Activated CD8-positive, alpha-beta memory T cell treated with anti-CD3 and anti-CD28 coated beads, Interleukin-2, amount 50 U/mL, for 4 hours (primary cell): ENCODE measurements around the gene ATP12A.

Source experiments
- DNase-seq: peaks from one replicate; pipeline ENCODE4 v3.0.0-alpha.2; 2020

Gene ATP12A

DNA sequence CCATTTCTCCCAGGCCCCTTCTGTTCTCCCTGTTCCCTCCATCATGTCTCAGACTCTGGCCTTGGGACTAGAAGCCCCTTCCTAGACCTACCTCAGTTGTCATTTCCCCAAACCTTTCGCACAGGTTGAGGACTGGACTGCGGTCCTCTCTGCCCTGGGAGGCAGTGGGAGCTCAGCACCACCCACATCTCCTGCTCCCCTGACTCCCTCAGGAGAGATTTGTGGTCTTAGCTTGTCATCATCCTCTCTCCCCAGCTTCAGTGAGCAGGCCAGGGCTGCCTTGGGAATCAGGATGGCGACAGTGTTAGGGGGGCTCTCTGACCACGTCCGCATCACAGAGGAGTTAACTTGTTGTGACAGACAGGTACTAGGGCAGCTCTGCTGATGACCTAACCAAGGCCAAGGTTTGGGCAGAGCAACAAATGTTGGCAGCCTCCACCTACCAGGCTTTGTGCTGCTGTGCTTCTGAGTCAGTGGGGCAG is 58.2 kb downstream of the ATP12A start:
- no peak for DNase-seq

DNA sequence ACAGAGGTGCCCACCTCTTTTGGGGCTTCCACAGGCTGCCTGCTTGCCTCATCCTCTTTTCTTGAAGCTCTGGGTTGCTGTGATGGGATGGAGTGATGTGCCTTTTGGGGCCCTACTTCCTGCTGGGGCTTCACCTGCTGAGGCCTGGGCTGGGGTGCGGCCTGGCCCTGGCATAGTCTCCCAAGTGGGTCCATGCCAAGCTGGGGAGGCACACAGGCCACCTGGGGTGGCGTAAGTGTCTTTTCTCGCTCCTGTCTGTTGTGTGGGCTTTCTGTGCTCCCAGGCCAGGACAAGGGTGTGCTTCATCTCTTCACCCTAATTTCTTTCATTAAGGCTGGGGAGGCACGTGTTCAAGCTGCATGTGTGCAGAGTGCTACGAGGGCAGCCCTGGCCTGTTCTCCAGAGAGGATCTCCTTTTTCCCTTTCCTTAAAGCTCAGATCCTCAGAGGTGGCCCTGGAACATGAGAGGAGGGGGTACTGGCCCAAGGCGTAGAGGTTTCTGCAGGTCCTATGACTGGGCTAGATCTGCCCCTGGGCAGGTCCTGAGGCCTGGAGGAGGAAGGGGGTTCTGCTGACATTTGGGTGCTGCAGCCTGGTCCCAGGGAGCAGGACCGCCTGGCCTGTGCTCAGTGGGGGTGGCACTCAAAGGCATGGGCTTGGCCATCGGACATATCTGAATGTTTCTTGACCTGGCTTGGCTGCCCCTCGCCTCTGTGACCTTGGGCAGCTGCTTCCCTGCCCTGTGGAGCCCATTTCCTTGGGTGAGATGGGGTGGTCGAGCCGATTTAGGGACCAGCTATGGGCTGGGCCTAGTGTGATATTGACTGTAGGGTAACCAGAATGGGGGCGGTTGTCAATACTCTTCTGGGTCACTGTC is 60.0 kb downstream of the ATP12A start:
- DNase-seq, result no peak

DNA sequence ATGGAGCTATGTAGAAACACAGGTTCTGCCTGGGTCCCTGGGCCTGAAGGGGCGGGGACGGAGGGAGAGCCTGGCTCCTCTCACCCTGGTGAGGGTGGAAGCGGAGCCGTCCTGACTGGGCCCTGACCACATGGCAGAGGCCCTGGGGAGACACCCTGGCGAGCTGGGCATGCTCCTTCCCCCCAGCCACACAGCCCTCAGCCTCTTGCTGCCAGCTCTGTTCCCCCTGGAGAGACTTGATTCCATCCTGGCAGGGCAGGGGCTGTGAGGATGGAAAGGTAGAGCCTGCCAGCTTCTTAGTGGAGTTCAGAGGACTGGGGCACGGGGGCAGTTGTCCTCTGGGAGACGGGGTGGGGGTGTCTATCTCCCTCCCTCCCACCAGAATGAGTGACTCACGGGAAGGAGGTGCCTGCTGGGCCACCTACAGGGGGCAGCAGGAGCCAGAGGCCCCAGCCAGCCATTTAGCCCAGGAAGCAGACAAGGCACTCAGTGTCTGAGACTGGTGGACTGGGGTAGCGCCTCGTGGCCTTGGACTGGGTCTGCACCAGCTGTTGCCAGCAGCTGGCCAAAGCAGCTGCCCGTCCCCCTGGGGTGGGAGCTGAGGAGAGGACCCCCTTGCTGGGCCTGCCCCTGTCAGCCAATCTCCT is 60.9 kb downstream of the ATP12A start:
- DNase-seq, result no peak

DNA sequence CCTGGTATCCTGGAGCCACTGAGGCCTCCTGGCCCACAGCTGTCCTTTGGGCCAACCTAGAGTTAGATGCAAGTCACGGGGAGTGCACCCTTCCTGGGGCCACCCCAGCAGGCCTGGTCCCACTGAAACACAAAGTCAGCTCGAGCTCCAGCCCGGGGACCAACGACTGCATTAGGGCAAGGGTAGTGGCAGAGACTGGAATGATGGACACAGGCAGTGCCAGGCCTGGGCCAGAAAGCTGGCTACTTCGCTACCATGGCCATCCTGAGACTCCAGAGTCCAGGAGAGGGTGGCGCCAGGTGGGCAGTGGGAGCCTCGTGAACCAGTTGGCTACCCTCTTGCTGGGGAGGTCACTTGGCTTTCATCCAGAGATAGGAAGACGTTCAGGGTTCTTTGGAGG is 61.6 kb downstream of the ATP12A start:
- no peak for DNase-seq

DNA sequence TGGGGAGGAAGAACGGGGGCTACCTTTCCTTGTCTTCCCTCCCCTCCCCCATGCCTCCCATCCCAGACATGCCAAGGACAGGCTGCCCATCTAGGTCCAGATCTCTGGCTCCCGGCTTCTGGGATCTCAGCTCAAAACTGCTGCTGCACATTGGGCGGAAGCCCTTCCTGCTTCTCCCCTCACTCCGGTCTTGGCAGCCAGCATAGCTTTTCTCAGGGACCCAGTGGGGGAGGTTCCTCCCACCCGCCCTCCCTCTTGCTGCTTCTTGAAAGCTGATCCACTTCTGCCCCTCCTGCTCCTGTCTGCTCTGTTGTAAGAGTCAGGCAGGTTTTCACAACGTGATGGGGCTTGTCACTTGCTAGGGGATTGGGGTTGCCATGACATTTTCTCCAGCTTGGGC is 62.1 kb downstream of the ATP12A start:
- no peak for DNase-seq

DNA sequence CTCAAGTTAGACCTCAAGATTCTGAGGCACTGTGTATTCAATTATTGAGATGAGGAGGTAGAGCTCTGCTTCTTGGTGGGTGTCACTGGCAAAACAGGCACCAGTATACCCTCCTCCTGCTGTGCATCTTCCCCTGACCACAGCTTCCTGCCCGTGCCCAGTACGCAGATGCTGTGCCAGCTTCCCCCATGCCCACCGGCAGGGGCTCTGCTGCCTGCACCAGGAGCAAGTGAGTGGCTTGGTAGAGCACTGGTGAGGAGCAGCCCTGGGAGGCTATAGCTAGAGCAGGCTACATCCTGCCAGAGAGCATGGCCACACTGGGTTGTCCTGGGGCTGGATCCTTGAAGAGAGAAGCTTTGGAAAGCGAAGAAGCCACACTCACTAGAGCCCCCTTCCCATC is 62.8 kb downstream of the ATP12A start:
- DNase-seq, result no peak

DNA sequence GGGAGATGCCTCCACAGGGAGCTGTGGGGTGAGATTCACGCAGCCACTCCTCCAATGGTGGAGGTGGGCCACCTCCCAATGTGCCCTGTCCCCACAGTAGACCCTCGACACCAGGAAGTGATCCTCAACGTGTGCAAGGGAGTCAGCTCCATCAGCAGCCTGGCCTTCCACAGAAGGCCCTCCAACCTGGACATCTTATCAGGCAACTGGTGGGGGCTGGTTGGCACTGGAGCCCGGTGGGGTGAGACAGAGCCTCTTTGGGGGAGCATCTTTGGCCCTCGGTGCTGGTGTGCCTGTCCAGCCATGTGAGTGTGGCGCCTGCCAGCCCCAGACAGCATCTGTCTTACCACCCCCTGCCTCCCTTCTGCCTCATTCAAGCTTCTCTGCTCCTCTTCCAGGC is 64.0 kb downstream of the ATP12A start:
- DNase-seq, result no peak

DNA sequence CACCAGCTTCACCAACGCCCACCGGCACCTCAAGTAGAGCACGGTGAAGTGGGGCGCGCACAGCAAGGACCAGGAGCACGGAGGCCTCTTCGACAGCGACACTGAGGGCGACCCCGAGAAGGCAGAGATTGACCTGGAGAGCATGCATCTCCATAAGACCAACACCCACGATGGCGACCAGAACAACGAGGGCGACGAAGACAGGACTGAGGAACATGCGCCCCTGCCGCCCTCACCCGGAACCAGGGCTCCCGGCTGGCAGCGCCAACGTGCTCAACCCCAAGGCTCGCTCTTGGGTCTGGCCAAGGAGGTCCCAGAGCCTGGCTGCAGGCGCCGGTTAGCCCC is 65.3 kb downstream of the ATP12A start:
- no peak for DNase-seq

DNA sequence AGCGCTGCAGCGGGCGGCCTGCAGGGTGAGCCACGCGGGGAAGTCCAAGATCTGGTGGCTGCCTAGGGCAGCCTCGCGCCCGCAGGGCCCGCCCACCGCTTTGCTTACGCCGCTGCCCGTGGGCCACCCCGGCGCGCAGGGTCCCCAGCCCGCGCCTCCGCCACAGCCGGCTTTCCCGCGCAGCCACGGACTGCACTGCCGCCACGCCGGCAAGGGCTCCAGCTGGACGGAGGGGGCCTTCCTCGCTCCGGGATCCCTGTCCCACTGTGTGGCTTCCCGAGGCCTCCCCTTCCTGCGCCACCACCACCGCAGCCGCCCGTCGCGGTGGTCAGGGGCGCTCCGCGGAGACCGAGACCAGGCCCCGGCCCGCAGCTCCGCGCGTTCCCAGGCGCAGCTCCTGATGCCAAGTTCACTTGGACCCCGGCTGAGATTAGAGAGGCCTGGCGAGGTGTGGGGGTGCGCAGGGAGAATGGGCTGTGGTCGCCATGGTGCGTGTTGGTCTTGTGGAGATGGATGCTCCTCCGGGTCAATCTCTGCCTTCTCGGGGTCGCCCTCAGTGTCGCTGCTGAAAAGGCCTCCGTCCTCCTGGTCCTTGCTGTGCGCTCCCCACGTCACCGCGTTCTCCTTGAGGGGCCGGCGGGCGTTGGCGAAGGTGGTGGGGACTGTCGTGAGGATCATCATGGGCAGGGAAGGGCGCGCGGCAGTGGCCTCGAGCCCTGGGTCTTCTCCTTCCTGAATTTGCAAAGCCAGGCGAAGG is 65.8 kb downstream of the ATP12A start:
- no peak for DNase-seq

DNA sequence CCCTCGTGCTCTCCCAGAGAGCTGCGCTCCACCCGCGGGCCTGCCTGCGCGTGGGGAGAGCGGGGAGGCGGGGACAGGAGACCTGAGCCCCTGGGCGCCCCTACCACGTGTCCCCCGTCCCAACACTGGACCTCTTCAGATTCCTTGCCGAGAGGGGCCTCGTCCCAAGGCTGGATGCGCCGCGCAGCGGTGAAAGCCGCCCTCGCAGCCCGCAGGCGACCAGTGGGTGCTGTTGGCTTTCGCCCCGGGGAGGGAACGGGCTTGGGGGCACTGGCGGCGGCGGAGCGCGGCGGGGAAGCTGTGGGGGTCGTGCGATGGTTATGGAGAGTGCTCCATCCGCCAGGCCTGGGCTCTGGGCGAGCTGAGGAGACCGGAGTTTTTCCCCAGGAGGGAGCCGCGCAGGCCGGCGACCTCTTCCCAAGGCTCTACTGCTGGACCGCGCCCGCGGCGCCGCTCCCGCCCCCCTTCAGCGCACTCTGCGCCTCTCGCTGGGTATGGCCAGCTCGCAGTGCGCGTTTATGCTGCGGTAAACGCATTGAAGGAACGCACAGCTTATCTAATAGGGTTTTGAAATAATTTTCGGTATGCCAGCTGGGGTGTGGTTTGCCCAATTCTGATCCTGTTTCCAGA is 66.5 kb downstream of the ATP12A start:
- no peak for DNase-seq

DNA sequence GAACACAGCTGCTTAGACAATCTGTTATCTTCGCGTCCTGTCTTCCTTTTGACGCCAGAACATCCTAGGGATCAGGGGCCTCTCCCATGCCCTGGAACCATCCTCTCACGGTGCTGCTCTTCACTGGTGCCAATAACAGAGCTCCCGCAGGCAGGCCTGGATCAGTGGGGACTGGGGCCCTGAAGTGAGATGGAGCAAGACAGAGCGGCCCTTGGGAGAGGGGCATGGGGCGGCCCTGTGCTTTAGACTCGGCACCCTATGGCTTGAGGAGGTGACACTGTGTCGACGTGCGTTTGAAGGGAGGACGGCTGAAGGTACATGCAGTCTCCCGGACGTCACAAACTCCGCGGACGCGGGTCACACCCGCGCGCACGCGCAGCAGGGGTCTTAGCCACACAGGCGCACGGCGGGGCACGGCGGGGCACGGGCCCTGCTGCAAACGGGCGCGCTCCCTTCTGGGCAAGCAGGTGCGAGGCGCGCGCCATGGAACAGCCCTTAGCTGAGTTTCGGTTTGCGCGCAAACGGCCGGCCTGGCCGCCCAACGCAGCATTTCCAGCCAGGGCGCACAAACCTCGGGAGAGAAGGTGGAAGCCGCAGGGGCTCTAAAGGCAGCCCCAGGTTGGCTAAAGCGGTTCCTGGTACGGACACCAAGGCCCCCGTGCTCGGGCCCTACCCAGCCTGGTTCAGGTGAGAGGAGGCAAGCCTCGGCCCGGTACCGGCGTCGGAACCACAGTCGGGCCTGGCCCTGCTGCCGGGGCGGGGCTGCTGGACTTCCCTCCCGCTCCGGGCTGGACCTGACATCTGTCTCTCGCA is 67.2 kb downstream of the ATP12A start:
- DNase-seq, result no peak

DNA sequence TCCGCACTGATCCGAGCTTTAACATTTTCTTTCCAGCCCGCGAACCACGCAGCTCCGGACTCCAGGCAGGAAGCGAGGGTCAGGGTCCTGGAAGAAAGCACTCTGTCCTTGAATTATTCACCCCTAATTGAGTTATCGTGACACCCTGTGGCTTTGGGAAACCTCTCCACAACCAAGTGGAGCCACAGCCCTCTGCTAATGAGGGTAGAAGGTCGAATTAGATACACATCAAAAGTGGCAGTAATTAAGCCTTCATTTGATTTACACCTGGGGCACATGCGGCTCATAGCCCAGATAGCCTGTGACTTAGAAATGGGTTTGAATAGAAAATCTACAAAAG is 67.8 kb downstream of the ATP12A start:
- no peak for DNase-seq

DNA sequence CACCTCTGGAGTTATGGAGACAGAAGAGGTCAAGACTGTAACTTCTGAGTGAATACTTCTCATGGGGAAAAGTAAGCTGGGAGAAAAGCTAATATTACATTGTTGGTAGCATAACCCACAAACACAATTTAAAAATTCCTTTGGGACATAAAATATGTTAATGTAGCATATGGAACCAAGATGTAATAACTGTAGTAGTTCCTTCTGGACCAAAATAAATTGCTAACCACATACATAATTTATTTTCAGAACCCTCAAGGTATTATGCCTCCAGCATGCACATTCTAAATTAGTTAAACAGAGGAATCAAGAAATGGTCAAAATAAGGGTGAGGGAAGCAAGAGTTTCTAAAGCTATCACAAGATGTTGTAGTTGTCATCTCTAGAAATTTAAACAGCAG is 79.0 kb downstream of the ATP12A start:
- DNase-seq, result no peak
